ENCODE measurements around the gene MGLL.

- TF ChIP-seq ZNF766 (CRISPR knock-in tag; conservative IDR thresholded peaks at IDR 0.05) (no peak), RBFOX2 (IDR thresholded peaks at IDR 0.05; ENCODE audit: low read depth, low read length) (no peak), ZNF143 (CRISPR knock-in tag; IDR thresholded peaks at IDR 0.05) (no peak), SREBF2 (CRISPR knock-in tag; IDR thresholded peaks at IDR 0.05) (no peak)
Measured at GRCh38 chr3:127794402-127794801, 27.9 kb downstream of the MGLL start.
